ENCODE data around the gene GPC3.
"Not testable (repeated sequence)": the region's sequence is repeated elsewhere in the genome, so short reads cannot be mapped to it uniquely, and the experiment has no call there.

Gene GPC3

GRCh38 chrX:133762976-133763548, 222.3 kb downstream of the GPC3 start:
- DNase-seq (ENCODE audit: low read depth in 2 of 2) = not testable (repeated sequence)

GRCh38 chrX:133754657-133755056, 230.7 kb downstream of the GPC3 start:
- DNase-seq (ENCODE audit: low read depth in 2 of 2) = no peak

- DNase-seq (ENCODE audit: low read depth in 2 of 2) = no peak
Observed at GRCh38 chrX:133749951-133750350, 235.4 kb downstream of the GPC3 start.

- no peak for DNase-seq (ENCODE audit: low read depth in 2 of 2)
Observed at GRCh38 chrX:133749370-133749769, 236.0 kb downstream of the GPC3 start.

GRCh38 chrX:133747196-133747595, 238.2 kb downstream of the GPC3 start:
- DNase-seq (ENCODE audit: low read depth in 2 of 2) = no peak

GRCh38 chrX:133746593-133746992, 238.8 kb downstream of the GPC3 start:
- DNase-seq (ENCODE audit: low read depth in 2 of 2) = no peak

GRCh38 chrX:133745349-133745748, 240.0 kb downstream of the GPC3 start:
- DNase-seq (ENCODE audit: low read depth in 2 of 2) = no peak

GRCh38 chrX:133742602-133743305, 242.6 kb downstream of the GPC3 start:
- no peak for DNase-seq (ENCODE audit: low read depth in 2 of 2)

GRCh38 chrX:133741303-133741702, 244.1 kb downstream of the GPC3 start:
- no peak for DNase-seq (ENCODE audit: low read depth in 2 of 2)

GRCh38 chrX:133726642-133727041, 258.8 kb downstream of the GPC3 start:
- no peak for DNase-seq (ENCODE audit: low read depth in 2 of 2)

- DNase-seq (ENCODE audit: low read depth in 2 of 2) = no peak
Observed at GRCh38 chrX:133726211-133726630, 259.2 kb downstream of the GPC3 start.

GRCh38 chrX:133723930-133724329, 261.5 kb downstream of the GPC3 start:
- no peak for DNase-seq (ENCODE audit: low read depth in 2 of 2)

GRCh38 chrX:133722756-133723155, 262.6 kb downstream of the GPC3 start:
- no peak for DNase-seq (ENCODE audit: low read depth in 2 of 2)

- DNase-seq (ENCODE audit: low read depth in 2 of 2) = not testable (repeated sequence)
Observed at GRCh38 chrX:133720269-133720668, 265.1 kb downstream of the GPC3 start.

GRCh38 chrX:133715715-133716114, 269.7 kb downstream of the GPC3 start:
- no peak for DNase-seq (ENCODE audit: low read depth in 2 of 2)

- no peak for DNase-seq (ENCODE audit: low read depth in 2 of 2)
Observed at GRCh38 chrX:133709501-133709900, 275.9 kb downstream of the GPC3 start.

GRCh38 chrX:133706890-133707289, 278.5 kb downstream of the GPC3 start:
- DNase-seq (ENCODE audit: low read depth in 2 of 2) = no peak

GRCh38 chrX:133702230-133702629, 283.2 kb downstream of the GPC3 start:
- DNase-seq (ENCODE audit: low read depth in 2 of 2) = no peak

- DNase-seq (ENCODE audit: low read depth in 2 of 2) = no peak
Observed at GRCh38 chrX:133699023-133699728, 286.2 kb downstream of the GPC3 start.

GRCh38 chrX:133698298-133698697, 287.1 kb downstream of the GPC3 start:
- no peak for DNase-seq (ENCODE audit: low read depth in 2 of 2)

GRCh38 chrX:133697656-133698055, 287.7 kb downstream of the GPC3 start:
- DNase-seq (ENCODE audit: low read depth in 2 of 2) = no peak

- DNase-seq (ENCODE audit: low read depth in 2 of 2) = no peak
Observed at GRCh38 chrX:133689997-133690599, 295.3 kb downstream of the GPC3 start.

GRCh38 chrX:133685822-133686221, 299.6 kb downstream of the GPC3 start:
- DNase-seq (ENCODE audit: low read depth in 2 of 2) = no peak
